KMS-11 (cell line): ENCODE measurements around the gene TRPM1.

Source experiments
- H2AFZ ChIP-seq: fragments of 200-600 bp; sonication (generic); 2 replicates; pipeline ENCODE4 v1.6.1; 2016; ENCODE audit warnings: antibody characterized with exemption, mixed run types, low read depth
- H3K27ac ChIP-seq: fragments of 200-600 bp; sonication (generic); 2 replicates; pipeline ENCODE4 v1.6.1; 2016; ENCODE audit warnings: mild to moderate bottlenecking, mixed run types
- H3K27me3 ChIP-seq: fragments of 200-600 bp; sonication (generic); 2 replicates; pipeline ENCODE4 v1.6.1; 2017; ENCODE audit warnings: mild to moderate bottlenecking, low read depth, mixed run types, moderate library complexity; ENCODE audit not compliant: insufficient read depth
- H3K36me3 ChIP-seq: fragments of 200-600 bp; sonication (generic); 2 replicates; pipeline ENCODE4 v1.6.1; 2017; ENCODE audit warnings: mild to moderate bottlenecking, mixed run types; ENCODE audit not compliant: insufficient read depth
- H3K4me1 ChIP-seq: fragments of 200-600 bp; sonication (generic); 2 replicates; pipeline ENCODE4 v1.6.1; 2016; ENCODE audit warnings: mild to moderate bottlenecking, low read depth, mixed run types; ENCODE audit not compliant: poor library complexity, severe bottlenecking
- H3K4me2 ChIP-seq: fragments of 200-600 bp; sonication (generic); 2 replicates; pipeline ENCODE4 v1.7.0; 2016; ENCODE audit warnings: mild to moderate bottlenecking, mixed run types
- H3K4me3 ChIP-seq: fragments of 200-600 bp; sonication (generic); IDR thresholded peaks from 2 replicates; pipeline ENCODE4 v1.6.1; 2017; ENCODE audit warnings: low read depth, low read length, mixed read lengths; ENCODE audit not compliant: insufficient read depth
- H3K79me2 ChIP-seq: fragments of 200-600 bp; sonication (generic); 2 replicates; pipeline ENCODE4 v1.6.1; 2016; ENCODE audit warnings: low read depth, mixed run types; ENCODE audit not compliant: insufficient read depth
- H3K9ac ChIP-seq: fragments of 200-600 bp; sonication (generic); 2 replicates; pipeline ENCODE4 v1.6.1; 2016; ENCODE audit warnings: mild to moderate bottlenecking, mixed run types
- H4K20me1 ChIP-seq: fragments of 200-600 bp; sonication (generic); 2 replicates; pipeline ENCODE4 v1.6.1; 2016; ENCODE audit warnings: mild to moderate bottlenecking, mixed run types; ENCODE audit not compliant: insufficient read depth
- CTCF ChIP-seq: fragments of 200-600 bp; sonication (generic); conservative IDR thresholded peaks from 2 replicates; pipeline ENCODE4 v1.6.1; 2017; ENCODE audit warnings: low read depth, mild to moderate bottlenecking, antibody characterized with exemption, low read length, moderate library complexity, mixed read lengths

TRPM1 gene

GRCh38 chr15:31004220-31004733 is 97.2 kb downstream of the TRPM1 start:
- Histone ChIP-seq H3K4me2 (peak overlapping the region; percentile 90), H3K27ac (peak overlapping the region; percentile 51), H3K36me3 (no peaks in the 10 kb centered on the region), H3K9ac (peak overlapping the region; percentile 16; the same call in 1 of the 2 replicates), H2AFZ (peak overlapping the region; percentile 72), H3K4me3 (no peak overlapping the region), H3K79me2 (no peaks in the 10 kb centered on the region), H3K27me3 (no peaks in the 10 kb centered on the region), H4K20me1 (no peaks in the 10 kb centered on the region), H3K4me1 (peaks cover 75% of the 10 kb centered on the region)
- no peak for TF ChIP-seq CTCF

- Histone ChIP-seq H3K27me3 (no peaks in the 10 kb centered on the region), H3K9ac (no peak overlapping the region), H3K4me3 (no peak overlapping the region), H3K4me1 (peaks cover 58% of the 10 kb centered on the region), H2AFZ (no peak overlapping the region), H3K27ac (no peak overlapping the region), H4K20me1 (no peaks in the 10 kb centered on the region), H3K79me2 (no peaks in the 10 kb centered on the region), H3K36me3 (no peaks in the 10 kb centered on the region), H3K4me2 (no peak overlapping the region)
- TF ChIP-seq CTCF = no peak
Measured at GRCh38 chr15:31001702-31002101, 99.8 kb downstream of the TRPM1 start.

- Histone ChIP-seq H3K4me3 (no peak overlapping the region), H3K79me2 (no peaks in the 10 kb centered on the region), H4K20me1 (no peaks in the 10 kb centered on the region), H3K9ac (no peak overlapping the region), H3K4me1 (peaks cover 38% of the 10 kb centered on the region), H3K27ac (no peak overlapping the region), H2AFZ (no peak overlapping the region), H3K36me3 (no peaks in the 10 kb centered on the region), H3K27me3 (no peaks in the 10 kb centered on the region), H3K4me2 (no peak overlapping the region)
- TF ChIP-seq CTCF = no peak
Measured at GRCh38 chr15:30999729-31000128, 101.8 kb downstream of the TRPM1 start.

GRCh38 chr15:30997270-30997669 is 104.3 kb downstream of the TRPM1 start:
- no peak overlapping the region for H3K4me2 ChIP-seq
- H3K79me2 ChIP-seq = no peaks in the 10 kb centered on the region
- H3K27me3 ChIP-seq = no peaks in the 10 kb centered on the region
- H3K36me3 ChIP-seq = no peaks in the 10 kb centered on the region
- H3K27ac ChIP-seq = no peak overlapping the region
- H4K20me1 ChIP-seq = no peaks in the 10 kb centered on the region
- H3K9ac ChIP-seq = no peak overlapping the region
- no peak overlapping the region for H3K4me3 ChIP-seq
- peaks cover 22% of the 10 kb centered on the region for H3K4me1 ChIP-seq
- H2AFZ ChIP-seq = no peak overlapping the region
- no peak for TF ChIP-seq CTCF
